ENCODE results near the gene ATXN1.

The ATXN1 gene

GRCh38 chr6:16321826-16322225 lies 439.4 kb downstream of the ATXN1 start:
- DNase-seq = no peak

DNA sequence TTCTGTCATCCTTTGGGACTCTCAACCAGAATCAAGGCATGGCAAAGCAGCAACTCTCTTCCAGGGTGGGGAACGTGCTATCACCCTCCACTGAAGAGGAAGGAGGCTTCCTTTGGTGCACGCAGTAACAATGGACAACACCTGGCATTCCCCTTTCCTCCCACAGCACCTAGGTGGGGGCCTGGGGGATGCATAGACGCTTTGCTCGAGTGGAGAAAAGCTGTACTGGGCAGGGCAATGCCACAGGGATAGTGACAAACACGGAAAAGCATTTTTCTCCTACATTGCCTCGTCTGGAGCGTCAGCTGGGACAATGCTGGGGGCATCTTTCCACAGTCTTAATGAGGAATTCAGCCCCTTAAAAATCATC lies 439.9 kb downstream of the ATXN1 start:
- no peak for DNase-seq

DNA sequence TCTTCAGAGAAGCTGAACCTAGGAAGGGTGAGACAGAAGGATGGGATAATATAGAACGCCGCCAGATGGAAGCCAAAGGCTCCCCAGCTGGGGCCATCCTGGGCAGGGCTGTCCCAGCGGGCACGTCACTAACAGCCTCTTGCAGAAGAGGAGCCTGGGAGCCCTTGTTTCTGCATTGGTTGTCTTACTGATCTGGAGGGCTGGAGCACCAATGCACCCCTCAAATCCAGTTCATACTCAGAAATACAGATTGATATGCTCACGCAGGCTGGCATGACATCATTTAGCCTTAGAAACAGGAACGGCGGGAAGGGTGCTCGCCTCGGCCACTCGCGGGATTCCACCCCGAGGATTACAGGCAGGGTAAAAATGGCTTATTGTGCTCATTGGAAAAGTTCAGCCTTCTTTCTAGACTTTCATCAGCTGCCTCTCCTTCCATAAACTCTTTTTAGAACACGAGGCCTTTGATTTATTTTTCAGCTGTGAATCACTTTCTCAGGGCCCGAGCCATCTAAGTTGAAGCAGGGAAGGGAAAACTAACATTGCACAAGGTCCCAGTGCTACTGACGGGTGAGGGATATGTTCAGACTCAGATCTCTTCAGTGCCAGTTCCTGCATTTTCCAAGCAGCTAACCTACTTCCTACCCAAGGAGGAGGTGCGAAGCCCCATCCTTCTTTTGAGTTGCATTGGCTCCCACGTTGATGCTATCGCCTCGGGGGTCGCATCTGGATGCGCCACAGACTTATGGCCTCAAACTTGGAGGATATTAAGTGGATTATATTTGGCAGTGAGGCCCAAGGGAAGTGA lies 440.5 kb downstream of the ATXN1 start:
- DNase-seq = no peak

- peak; percentile 63 to 79 for DNase-seq
Observed at GRCh38 chr6:16319813-16320532, 441.3 kb downstream of the ATXN1 start.

DNA sequence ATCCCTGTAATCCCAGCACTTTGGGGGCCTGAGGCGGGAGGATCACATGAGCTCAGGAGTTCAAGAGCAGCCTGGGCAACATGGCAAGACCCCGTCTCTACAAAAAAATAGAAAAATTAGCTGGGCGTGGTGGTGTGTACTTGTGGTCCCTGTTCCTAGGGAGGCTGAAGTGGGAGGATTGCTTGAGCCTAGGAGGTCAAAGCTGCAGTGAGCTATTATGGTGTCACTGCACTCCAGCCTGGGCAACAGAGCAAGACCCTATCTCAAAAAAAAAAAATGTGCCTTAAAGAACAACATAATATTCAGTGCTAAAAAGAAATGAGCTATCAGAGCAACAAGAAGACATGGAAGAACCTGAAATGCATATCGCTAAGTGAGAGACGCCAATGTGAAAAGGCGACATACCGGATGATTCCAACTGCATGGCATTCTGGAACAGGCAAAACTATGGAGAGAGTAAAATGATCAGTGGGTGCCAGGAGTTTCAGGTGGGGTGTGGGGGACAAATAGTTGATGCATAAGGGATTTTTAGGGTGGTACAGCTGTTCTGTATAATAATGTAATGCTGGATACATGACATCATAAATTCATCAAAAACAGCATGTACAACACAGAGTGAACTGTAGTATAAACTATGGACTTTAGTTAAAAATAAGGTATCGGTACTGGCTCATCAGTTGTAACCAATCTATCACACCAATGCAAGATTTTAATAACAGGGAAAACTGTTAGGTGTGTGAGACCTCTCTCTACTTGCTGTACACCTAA lies 442.1 kb downstream of the ATXN1 start:
- DNase-seq = no peak

- no peak for DNase-seq
Observed at GRCh38 chr6:16318538-16318937, 442.7 kb downstream of the ATXN1 start.

- peak; percentile 40 to 71 for DNase-seq
Observed at GRCh38 chr6:16316741-16317251, 444.5 kb downstream of the ATXN1 start.

- no peak for DNase-seq
Observed at GRCh38 chr6:16314296-16314695, 447.0 kb downstream of the ATXN1 start.

DNA sequence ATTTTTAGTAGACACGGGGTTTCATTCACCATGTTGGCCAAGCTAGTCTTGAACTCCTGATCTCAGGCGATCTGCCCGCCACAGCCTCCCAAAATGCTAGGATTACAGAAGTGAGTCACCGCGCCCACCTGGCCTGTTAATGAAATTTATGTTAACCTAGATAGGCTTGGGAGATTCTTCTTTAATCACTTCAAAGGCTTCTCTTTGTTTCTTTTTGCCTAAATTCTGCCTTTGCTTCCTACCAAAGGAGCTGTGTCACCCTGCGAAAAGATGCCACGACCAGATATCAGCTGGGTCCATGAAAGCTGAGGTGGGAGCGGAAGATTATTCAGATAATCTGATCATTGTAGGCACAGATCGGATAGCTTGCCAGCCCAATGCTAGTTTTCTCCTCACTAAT lies 447.5 kb downstream of the ATXN1 start:
- DNase-seq = no peak

DNA sequence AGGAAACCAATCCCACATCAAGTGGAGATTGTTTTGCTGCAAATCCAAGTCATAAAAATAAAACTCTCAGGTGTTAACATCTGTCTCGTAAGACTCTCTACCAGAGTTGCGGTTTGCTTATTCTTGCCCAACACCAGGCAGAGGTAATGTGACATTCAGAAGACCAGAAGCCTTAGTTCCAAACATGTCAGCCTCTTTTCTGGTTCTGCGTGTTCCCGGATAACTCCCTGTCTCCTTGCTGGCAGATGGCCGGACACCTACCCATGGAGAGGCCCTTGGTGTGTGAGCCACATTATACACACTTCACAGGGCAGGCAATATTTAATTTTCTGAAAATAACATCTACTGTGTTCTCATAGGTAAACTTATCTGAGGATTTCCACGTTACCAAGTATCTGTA lies 449.5 kb downstream of the ATXN1 start:
- DNase-seq = no peak

- no peak for DNase-seq
Observed at GRCh38 chr6:16306334-16306733, 454.9 kb downstream of the ATXN1 start.

- no peak for DNase-seq
Observed at GRCh38 chr6:16305788-16306187, 455.5 kb downstream of the ATXN1 start.

GRCh38 chr6:16305246-16305725 lies 456.0 kb downstream of the ATXN1 start:
- peak in 1 of 2 donors; percentile 45 for DNase-seq

GRCh38 chr6:16302721-16303552 lies 458.3 kb downstream of the ATXN1 start:
- DNase-seq = no peak

- no peak for DNase-seq
Observed at GRCh38 chr6:16301511-16301910, 459.7 kb downstream of the ATXN1 start.

GRCh38 chr6:16299861-16300260 lies 461.4 kb downstream of the ATXN1 start:
- no peak for DNase-seq

DNA sequence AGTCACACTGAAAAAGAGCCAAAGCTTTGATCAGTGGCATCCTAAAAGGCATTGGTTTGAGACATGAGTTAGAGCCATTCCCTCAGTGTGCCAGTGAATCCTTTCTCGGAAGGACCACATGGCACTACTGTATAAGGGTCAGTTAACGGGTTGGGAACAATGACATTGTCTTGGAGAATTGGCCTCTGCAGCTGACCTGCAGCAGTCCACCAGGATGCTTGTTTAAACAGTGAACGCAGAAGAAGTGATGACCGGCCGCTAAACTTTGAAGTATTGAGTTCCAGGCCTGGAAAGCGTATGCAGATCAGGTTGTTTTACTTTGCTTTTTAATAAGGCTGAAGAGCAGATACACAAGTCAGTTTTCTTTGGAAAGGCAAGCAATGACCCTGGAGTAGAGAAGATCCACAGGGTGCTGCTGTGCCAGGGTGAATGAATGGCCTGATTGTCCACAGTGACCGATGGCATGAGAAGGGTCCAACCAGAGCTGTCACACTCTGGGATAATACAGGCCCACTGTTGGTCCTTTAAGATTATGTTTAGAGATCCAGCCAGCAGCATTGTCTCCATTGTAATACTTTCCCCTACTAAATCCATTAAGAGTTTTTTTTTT lies 465.1 kb downstream of the ATXN1 start:
- no peak for DNase-seq

DNA sequence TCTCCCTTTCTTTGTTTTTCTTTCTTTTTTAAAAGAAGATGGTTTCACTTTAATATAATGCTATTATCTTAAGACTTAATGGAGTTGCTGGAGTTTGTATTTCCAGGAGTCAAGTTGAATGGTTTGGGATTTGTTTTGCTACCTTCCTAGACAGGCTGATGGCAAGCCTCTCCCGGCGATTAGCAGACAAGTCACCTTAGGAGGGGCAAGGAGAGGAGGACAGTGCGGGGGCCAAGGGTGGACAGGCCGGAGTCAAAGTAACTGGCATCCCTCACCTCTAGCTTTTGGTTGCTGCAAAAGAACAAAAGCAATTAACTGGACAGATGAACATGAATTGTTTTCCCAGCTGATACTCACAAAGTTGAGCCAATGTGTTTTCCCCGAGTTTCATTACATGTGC lies 465.8 kb downstream of the ATXN1 start:
- no peak for DNase-seq

DNA sequence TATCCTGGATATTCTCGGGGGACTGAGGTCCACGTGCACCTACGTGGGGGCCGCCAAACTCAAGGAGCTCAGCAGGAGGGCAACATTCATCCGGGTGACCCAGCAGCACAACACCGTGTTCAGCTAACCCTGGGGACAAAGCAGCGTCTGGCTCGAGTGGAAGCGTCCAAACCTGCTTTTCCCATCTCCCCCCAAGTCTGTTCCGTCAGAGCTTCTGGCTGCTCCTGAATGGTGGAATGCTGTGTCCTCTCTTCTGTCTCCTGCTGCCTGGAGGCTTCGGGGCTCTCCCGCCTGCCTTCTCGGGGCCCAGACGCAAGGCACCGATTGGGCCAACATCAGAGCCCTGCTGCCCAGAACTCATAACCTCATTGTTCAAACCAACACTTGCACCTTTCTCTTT lies 466.2 kb downstream of the ATXN1 start:
- no peak for DNase-seq

DNA sequence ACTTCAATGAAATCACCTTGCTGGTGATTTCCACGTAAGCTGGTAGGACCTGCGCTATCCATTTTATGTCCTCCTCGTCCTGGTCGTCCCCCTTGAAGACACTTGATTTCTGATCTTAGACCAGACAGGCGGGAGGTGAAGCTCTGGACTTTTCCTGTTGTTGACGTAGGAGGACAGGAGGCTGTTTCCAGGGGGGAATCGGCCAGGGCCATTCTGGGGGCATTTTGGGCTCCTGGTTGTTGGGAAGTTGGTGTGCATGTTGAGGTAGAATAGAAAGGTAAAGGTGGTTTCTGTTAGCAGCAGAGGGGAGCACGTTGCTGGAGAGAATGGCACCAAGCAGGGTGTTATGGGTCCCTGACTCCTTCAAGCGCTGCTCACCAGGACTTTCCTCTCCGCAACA lies 466.9 kb downstream of the ATXN1 start:
- DNase-seq = no peak

GRCh38 chr6:16292942-16293341 lies 468.3 kb downstream of the ATXN1 start:
- DNase-seq = no peak

DNA sequence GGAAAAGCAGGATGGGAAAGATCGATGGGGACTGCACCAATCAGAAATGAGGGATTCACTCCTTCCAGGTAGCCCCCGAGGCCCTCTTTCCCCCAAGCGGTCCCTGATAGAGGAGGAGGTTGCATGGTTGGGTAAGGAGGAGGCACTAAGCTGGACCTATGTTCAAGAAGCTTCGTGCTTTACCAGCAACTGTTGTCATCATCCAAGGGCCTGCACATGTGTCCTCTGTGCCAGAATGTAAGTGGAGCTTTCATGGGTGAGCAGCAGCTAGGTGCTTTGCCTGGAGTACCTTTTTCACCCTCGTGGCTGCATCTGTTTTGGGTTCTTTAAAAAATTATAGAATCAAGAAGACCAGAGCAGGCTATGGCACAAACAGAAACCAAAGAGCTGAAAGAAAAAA lies 468.8 kb downstream of the ATXN1 start:
- no peak for DNase-seq

Measured in CD4-positive, alpha-beta T cell treated with Interleukin-4 for 1 hour (primary cell).